ENCODE data around the gene KCND1.
"Not testable (repeated sequence)": the region's sequence is repeated elsewhere in the genome, so short reads cannot be mapped to it uniquely, and the experiment has no call there.

The KCND1 gene

DNA sequence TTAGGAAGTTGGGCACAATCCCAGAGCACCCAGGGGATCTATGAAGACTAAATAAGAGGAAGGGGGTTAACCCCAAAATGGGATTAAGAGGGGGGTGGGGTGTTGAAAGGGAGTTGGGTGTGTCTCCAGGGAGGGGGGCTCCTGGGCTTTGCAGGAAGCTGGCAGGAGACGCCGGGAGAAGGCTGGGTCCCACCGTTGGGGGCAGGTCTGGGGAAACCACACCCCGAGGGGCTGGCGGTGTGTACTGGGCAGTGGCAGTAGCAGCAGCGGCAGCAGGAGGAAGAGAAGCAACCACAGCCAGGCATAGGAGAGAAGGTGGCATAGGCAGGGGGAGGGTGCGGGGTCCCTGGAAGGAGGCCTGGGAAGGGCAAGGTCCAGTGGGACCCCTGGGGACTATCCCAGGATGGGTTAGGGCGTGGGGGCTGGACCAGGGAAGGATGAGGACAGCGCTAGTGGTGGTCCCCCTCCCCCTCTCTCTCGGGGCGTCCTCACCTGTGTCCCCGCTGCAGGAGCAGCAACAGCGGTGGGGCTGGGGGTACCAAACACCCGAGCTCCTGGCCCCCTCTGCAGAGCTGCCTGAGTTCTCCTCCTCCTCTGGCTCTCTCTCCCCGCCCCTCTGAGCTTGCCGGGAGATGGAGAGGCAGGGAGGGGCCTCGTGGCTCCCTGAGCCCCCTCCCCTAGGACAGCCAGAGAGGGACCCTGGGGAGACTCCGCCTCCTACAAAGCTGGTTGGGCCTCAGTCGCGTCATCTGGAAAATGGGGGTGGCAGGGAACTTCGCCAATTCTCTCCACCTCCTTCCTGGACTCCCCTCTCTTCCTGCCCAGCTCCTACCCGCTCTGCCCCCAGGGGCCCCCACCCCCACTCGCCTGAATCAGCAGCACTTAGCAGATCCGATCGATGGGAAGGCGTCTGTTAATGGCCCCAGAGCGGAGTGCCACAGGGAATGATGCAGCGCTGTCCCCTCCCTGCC is at the start of gene KCND1:
KCND1 (minus strand) TSS at position 596 of the 971 bp plus-strand sequence. CDS start 1,573 bp downstream, outside the sequence.
- in situ Hi-C loops (cut with HindIII; ENCODE audit: low sequenced_read_pairs), result no loop called here

DNA sequence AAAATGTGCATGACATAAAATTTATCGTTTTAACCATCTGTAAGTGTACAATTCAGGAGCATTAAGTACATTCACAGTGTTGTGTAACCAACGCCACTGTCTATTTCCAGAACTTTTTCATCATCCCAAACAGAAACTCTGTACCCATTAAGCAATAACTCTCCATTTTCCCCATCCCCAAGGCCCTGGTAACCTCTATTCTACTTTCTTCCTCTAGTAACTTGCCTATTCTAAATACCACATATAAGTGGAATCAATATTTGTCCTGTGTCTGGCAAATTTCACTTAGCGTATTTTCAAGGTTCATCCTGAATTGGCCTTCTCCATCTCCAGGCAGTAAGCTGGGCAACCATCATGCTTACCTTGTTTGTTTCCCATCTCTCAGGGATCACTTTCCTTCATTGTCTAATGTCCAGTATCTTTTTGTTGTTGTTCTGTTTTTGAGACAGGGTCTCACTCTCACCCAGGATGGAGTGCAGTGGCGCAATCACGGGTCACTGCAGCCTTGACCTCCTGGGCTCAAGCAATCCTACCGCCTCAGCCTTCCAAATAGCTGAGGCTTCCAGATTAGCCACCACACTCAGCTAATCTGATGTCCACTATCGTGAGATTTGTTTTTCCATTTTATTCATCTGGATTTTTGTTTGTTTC is 48.1 kb upstream of the KCND1 start:
- in situ Hi-C loops (cut with HindIII; ENCODE audit: low sequenced_read_pairs), result no loop called here

DNA sequence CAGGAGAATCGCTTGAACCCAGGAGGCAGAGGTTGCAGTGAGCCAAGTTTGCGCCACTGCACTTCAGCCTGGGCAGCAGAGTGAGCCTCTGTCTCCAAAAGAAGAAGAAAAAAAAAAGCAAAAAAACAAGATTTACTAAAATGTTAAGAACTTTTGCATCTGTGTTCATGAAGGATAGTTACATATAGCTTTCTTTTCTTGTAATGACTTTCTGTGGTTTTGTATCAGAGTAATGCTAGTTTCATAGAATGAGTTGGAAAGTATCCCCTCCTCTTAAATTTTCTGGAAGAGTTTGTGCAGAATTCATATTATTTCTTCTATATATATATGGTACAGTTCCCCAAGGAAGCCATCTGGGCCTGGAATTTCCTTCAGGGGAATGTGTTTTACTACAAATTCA is 47.4 kb upstream of the KCND1 start:
- in situ Hi-C loops (cut with HindIII; ENCODE audit: low sequenced_read_pairs), result no loop called here

DNA sequence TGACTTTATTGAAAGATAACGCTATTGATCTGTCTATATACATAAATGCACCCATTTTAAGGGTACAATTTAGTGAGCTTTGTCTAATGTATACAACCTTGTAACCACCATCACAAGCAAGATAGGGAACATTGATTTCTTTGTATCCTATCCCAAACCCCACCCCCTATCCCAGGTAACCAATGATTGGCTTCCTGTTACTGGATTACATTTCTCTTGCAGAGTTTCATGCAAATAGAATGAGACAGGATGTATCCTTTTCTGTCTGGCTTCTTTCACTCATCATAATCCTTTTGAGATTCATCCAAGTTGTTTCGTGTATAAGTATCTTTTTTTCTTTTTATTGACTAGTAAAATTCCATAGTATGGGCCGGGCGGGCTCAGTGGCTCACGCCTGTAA is 32.1 kb upstream of the KCND1 start:
- in situ Hi-C loops (cut with HindIII; ENCODE audit: low sequenced_read_pairs), result no loop called here

DNA sequence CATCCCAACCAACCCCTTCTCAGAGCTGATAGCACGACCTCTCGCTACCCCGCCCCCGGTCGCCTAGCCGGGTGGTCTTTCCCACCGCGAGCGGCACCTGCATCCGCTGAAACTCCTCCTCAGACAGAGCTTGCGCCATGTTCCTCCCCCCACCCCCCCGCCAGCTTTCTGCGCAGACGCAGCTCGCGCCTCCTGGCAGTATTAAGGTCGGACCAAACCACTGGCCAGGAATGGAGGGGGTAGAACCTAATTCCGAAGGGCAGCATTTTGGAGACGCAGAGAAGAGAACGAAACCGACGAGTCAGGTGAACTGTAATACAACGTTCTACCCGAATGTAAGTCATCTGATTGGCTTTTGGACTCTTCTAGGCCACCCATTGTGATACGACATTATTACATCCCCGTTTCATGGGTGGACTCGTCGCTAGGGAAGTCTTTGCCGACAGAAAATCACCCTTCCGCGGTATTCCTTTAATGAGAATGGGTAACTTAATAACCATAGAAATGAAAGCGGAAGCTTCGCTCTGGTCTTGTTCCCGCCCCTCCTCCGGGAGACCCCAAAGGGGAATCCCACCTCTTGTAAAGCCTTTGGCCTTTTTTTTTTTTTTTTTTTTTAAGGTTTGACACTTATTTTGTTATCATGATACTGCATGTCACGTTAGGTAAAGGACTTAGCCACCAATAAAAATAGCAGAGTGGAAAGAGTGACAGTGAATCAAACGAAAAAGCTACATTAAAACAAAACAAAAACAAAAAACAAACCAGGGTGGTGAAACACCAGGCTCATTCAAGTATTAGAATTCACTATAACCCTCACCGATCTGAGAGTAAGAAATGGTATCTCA is 30.7 kb upstream of the KCND1 start, which contains the start of gene GRIPAP1:
GRIPAP1 (minus strand) TSS at position 174 of the 845 bp plus-strand sequence; CDS start at position 139, 35 bp downstream.
- in situ Hi-C loops (cut with HindIII; ENCODE audit: low sequenced_read_pairs), result no loop called here

DNA sequence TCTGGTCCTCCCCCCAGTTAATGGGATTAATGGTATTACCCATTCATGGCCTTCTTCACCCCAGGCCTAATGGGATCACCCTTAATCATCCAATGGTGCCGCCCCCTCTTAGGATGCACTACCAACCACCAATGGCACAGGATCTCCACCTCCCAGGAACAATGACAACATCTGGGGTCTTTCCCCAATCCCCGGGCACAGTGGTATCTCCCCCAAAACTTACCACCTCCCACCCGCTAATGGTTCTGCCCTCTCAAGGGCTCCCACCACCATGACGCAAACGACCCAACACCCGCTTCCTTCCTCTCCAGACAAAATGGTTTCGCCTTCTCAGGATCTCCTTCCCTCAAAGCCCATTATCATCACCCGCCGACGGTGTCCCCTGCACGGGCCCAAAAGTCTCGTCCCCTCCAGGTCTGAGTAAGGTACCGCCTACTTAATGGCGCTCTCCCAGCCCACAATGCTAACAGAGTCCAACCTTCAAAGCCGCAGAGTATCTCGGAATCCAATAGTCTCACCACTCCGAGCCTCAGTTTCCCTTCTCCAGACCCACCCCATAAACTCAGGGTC is 30.0 kb upstream of the KCND1 start:
- in situ Hi-C loops (cut with HindIII; ENCODE audit: low sequenced_read_pairs), result no loop called here

DNA sequence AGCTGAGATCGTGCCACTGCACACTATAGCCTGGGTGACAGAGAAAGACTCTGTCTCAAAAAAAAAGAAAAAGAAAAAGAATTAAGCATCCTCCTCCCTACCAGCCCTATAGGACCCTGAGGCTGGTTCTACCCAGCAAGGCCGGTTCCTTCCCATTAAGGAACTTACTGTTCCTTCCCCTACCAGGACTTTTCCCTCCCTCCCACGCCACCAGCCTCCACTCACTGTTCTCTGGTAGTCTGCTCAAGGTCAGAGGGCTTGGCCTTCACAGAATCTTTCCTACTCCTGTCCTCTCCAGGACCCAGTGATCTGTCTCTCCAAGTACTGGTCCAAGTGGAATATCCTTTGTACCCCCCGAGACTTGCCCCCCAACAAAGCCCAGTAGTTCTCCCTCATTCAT is 29.0 kb upstream of the KCND1 start:
- in situ Hi-C loops (cut with HindIII; ENCODE audit: low sequenced_read_pairs), result no loop called here

DNA sequence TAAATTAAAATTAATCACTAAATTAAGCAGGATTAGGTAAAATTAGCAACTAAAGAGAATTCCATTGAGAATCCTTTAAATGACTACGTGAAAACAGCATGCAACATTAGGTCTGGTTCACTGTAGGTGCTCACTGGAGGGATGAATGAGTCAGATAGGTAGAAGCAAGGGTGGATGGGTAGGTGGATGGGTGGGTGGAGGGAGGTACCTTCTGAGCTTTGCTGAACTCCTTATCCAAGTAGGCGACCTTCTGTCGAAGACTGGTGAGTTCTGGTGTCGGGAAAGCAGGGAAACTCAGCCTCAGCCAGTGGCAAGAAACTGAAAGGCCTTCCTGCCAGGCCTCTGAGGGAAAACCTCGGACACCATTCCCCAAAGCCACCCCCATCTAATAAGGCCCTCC is 27.4 kb upstream of the KCND1 start:
- in situ Hi-C loops (cut with HindIII; ENCODE audit: low sequenced_read_pairs), result no loop called here

DNA sequence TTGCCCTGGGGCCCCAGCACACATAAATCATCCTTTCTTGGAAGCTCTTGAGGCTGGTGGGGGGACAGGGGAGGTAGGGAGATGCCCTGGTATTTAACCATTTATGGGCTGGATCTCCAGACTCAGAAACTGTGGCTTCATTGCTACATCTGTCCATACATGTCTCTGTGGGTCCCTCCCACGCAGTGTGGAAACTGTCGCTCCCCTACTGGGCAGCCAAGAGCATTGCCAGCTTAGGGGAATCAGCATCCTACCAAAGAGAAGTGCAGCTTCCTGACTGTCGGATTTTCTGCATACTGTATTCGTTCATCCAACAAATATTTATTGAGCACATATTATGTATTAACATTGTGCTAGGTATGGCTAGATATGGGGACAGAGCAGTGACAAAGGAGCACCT is 26.7 kb upstream of the KCND1 start:
- in situ Hi-C loops (cut with HindIII; ENCODE audit: low sequenced_read_pairs), result no loop called here

DNA sequence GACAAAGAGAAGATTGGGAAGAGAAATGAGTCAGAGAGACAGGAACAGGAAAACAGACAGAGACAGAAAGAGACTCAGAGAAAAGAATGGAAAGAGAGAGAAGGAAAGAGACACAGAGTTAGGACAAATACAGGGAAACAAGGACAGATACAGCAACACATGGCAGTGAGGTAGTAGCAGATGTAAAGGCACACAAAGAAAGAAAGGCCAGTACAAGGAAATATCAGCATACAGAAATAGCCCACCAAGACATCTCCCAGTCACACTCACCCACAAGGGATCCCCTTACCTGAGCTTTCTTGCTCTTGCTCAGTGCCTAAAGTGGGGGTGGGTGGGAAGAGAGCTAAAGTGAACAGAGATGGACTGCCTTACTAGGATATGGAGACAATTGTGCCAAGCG is 26.2 kb upstream of the KCND1 start:
- in situ Hi-C loops (cut with HindIII; ENCODE audit: low sequenced_read_pairs), result no loop called here

DNA sequence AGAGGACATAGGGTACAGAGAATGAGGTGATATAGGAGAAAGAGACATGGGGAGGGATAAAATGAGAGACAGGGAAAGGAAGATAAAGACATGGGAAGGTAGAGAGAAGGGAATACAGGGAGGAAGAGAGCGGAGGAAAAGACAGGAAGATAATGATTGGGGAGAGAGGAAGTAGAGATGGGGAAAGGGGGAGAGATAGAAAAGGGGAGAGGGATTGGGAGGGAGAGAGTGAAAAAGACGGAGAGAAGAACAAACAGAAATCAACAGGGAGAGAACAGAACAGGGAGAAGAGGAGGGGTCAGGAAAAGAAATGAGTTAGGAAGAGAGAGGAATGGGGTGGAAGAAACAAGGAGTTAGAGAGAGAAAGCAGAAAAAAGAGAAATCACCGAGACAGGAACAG is 25.8 kb upstream of the KCND1 start:
- in situ Hi-C loops (cut with HindIII; ENCODE audit: low sequenced_read_pairs), result no loop called here

DNA sequence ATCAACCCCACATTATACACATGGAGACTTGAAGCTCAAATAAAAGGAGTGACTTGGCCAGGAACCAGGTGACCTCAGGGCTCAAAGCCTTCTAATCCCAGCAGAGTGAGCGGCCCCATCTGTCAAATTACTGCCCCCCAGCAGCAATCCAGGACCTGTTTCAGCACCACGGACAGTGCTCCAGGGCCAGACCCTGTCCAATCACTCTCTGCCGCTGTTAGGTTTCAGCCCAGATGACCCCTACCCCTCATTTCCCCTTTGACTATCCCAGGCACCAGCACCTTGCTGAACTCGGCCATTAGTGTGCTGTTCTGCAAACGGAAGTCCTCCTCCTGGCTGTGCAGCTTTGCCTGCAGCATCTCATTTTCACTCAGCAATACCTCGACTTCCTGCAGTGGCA is 25.3 kb upstream of the KCND1 start:
- in situ Hi-C loops (cut with HindIII; ENCODE audit: low sequenced_read_pairs), result no loop called here

DNA sequence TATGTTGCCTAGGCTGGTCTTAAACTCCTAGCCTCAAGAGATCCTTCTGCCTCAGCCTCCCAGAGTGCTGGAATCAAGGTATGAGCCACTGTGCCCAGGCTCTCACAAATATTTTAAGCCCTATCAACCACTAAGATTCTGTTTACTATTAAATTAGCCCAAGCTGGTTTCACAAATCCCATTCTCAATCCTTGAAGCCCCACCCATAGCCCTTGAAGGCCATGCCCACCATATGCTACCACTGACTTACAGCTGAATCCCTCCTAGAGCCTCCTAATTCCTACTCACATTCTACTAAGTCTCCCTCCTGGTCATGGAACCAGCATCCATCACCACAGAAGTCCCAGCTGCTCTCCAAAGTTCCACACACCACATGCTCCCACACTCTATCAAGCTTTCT is 20.7 kb upstream of the KCND1 start:
- in situ Hi-C loops (cut with HindIII; ENCODE audit: low sequenced_read_pairs), result no loop called here

DNA sequence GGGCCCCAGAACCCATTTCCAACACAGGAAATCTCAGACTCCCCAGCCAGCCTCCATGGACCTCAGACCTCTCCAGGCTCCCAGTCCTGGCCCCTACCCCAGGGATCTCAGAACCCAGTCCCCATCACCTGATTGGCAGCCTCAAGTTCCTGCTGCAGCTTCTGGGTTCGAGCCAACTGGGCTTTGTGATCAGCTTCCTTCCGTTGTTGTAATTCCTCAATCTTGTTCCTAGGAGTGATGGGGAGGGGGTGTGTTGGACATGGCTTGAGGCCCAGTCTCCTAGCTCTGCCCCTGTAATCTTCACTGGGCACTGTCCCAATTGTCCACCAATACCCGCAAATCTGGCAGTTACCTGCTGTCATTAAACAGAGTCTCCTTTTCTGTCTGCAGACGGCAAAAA is 17.8 kb upstream of the KCND1 start:
- in situ Hi-C loops (cut with HindIII; ENCODE audit: low sequenced_read_pairs), result no loop called here

DNA sequence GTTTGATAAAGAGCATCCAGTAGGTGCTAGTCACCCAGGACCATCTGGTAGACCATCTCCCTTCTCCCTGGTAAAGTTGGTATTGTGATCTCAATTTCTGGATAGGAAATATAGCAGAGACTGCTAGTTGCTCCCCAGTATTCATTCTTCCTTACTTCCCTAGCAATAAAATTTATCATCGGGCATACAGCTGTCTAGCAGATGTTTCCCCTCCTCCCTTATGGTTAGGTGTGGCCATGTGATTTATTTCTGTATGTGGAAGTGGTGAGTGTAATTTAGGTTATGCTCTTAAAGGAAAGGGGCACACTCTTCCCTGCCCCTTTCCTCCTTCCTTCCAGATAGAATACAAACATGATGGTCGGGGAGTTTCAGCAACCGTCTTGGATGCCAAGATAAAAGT is 12.3 kb upstream of the KCND1 start:
- in situ Hi-C loops (cut with HindIII; ENCODE audit: low sequenced_read_pairs), result no loop called here

DNA sequence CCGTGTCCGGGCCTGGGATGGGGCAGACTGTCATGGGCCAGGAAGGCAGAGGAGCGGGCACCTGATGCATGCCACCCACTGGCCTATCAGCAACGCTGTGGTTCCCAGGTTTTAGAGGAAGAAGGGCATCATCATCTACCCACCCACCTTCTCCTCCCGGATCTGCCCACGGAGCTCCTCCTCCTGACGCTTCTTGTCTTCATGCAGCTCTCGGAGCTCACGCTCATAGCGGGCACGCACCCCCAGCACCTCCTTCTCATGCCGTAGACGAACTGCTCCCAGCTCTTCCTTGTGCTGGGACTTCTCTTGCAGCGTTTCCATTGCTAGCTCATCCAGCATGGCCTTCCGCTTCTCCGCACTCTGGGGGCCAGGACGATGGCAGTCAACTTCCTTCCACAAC is 11.4 kb upstream of the KCND1 start:
- in situ Hi-C loops (cut with HindIII; ENCODE audit: low sequenced_read_pairs), result no loop called here

DNA sequence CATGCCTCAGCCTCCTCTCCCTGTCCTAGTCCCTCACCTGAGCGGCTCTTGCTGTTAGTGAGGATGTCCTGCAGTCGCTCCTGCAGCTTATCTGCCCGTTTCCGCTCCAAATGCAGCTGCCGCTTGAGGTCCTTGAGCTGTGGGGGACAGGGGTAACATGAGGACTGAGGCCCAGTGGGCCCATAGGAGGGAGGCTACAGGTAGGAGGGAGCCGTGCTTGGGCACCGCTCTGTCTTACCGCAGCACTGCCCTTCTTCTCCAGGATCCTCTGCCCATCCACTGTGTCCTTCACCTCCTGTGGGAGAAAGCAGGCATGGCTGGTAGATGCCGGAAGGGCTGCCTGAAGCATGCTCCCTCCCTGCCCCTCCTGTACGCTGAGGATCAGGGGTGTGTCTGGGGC is 9.5 kb upstream of the KCND1 start:
- in situ Hi-C loops (cut with HindIII; ENCODE audit: low sequenced_read_pairs), result no loop called here

DNA sequence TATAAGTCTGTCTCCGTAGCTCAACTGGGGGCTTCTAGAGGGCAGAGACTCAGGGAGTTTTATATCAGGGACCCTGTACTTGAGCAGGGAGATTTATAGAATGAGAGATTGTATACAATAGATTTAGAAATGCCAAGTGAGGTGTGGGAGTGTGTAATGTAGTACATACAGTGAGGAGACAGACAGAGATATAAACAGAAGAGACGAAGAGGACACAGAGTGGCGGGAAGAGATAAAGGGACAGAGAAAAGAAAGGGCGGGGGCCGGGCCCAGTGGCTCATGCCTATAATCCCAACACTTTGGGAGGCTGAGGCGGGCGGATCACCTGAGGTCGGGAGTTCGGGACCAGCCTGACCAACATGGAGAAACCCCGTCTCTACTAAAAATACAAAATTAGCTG is 8.7 kb upstream of the KCND1 start:
- in situ Hi-C loops (cut with HindIII; ENCODE audit: low sequenced_read_pairs), result not testable (repeated sequence)

DNA sequence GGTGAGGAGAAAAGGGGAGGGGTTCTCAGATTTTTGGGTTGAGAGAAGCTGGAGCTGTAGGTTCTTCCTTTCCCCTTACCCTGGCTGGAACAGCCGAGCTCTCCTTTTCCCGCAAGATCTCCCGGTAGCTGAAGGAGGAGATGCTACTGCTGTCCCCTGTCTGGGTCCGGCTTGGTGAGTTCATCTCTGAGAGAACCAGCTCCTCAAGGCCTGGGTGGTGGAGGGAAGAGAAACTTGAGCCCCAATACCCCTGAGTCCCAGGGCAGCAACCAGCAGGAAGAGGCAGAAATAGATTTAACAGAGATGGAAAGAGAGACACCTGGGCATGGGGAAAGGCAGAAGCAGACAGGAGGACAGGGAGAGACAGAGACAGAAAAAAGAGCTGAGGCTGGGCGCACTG is 6.6 kb upstream of the KCND1 start:
- in situ Hi-C loops (cut with HindIII; ENCODE audit: low sequenced_read_pairs), result no loop called here

DNA sequence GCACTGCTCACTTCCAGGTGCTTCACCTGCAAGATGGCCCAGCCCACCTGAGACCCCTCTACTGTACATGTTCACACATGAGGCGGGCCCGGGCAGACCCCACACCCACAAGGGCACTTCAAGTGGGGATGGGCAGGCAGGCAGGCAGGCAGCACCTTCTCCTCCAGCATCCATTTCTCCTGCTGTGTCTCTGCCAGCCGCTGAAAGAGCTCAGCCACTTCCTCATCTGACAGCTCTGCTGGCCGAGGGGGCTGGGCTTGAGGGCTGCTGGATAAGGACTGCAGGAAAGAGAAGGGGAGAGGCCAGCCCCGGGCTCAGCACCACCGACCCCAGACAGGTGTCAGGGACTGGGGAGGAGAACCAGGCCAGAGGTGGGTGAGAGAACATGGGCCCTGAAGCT is 4.4 kb upstream of the KCND1 start:
- in situ Hi-C loops (cut with HindIII; ENCODE audit: low sequenced_read_pairs), result no loop called here

DNA sequence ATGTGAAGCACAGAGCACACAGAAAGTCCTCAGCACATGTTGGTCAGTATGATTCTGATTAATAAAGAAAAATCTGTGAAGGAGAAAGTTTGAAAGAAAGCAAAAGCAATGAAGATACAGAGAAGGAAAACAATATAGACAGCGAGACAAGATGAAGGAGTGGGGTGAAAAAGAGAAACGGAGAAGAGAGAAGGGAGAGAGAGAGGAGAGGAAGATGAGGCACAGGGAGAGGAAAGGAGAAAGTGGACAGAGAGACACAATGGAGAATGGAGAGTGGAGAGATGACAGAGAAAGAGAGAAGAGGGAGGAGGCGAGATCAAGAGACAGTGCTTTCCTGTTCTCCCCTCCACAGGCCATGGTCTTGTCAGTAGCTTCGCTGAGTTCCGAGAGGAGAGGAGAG is 3.9 kb upstream of the KCND1 start:
- in situ Hi-C loops (cut with HindIII; ENCODE audit: low sequenced_read_pairs), result no loop called here
